Activated CD8-positive, alpha-beta memory T cell treated with anti-CD3 and anti-CD28 coated beads for 48 hours (primary cell): ENCODE results near the gene TMEM200B.
"Not testable (repeated sequence)": the region's sequence is repeated elsewhere in the genome, so short reads cannot be mapped to it uniquely, and the experiment has no call there.

Experiments
- DNase-seq, 3 experiments: peaks; one replicate each; pipeline ENCODE4 v3.0.0-alpha.2; 2020; ENCODE audit warnings: low read depth in 2 of 3, low spot score in 2 of 3

The TMEM200B gene

DNA sequence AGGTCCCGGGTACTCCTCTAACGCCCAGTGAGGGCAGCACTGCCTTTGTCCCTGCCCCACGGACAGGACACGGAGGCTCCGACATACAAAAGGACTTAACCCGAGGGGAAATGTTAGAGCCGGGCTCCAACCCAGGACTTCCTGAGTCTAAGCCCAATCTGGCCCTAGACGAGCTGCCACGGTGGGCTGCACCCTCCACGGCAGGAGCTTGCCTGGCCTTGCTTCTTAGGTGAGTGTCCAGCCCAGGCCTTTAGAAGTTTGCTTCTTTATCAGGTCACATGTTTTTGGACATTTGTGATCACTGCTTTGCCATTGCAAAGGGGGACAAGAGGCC lies 11.0 kb upstream of the TMEM200B start:
- DNase-seq, result no peak

DNA sequence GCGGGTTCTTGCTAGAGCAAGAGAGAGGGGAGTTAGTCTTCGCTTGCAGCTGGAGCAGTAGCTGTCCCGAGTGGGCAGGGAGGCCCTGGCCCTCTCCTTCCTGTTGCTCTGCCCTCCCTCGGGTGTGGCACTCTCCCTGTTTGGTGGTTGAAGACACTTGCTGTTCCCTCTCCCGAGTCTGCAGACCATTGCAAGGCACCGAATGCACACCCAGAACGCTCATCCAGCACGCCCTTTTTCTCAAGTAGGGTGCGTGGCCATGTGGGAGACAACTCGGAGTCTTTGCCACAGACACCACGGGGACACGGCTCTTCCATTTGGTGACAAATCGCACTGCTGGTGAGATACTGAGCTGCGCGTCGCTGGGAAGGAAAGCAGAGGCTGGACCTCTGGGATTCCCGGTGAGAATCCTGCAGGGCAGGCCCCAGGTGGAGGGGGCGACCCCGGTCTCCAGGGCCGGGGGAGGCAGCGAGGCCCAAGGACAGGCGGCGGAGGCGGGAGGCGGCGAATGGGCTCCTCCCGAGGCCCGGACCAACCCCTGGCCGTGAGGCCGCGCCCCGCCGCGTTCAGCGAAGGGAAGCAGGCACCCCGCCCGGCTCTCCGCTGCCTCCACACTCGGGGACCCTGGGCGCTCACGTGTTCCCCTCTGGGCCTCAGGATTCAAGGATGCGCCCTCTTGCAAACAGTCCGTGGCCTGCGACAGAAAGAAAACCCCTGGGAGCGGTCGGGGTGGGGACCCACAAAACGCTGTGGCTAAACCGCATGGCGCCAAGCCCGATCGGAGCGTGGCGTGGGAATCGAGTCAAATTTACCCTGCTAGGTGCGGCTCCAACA lies 10.4 kb upstream of the TMEM200B start:
- DNase-seq, result no peak

DNA sequence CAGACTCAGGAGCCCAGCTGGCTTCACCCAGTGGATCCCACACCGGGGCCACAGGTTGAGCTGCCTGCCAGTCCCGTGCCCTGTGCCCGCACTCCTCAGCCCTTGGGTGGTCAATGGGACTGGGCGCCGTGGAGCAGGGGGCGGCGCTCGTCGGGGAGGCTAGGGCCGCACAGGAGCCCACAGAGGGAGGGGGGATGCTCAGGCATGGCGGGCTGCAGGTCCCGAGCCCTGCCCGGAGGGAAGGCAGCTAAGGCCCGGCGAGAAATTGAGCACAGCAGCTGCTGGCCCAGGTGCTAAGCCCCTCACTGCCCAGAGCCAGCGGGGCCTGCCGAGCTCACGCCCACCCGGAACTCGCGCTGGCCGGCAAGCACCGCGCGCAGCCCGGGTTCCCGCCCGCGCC lies 7.4 kb upstream of the TMEM200B start:
- not testable (repeated sequence) for DNase-seq

DNA sequence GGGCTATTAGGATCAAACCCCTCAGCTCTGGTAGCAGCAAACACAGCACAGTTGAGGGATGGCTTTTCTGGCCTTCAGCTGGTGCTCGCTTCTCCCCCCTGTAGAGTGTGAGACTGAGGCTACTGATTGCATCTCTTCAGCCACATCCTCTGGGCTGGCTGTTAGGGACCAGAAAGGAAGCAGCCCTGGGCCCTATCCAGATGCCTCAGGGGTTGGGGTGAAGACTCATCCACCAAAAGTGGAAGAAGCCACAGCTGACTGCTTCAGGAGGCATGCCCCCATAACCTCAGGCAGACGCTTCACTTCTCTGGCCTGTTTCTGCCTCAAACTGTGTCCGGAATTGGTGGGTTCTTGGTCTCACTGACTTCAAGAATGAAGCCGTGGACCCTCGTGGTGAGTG lies 6.2 kb upstream of the TMEM200B start:
- no peak for DNase-seq

DNA sequence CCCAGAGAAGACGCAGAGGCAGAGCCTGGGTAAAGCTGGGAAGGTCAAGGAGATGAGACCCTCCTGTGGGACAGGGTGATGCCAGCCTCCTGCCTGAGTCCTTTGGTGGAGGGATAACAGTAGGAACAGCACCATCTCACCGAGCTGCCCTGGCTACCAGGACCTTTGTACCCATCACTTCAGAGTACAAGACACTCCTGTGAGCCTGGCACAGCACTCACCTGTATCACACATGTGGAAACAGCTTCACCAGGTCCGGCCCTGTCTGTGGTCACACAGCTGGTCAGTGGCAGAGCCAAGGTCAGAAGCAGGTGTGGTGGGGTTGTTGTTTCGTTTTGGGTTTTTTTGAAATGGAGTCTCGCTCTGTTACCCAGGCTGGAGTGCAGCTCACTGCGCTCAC lies 5.0 kb upstream of the TMEM200B start:
- no peak for DNase-seq

DNA sequence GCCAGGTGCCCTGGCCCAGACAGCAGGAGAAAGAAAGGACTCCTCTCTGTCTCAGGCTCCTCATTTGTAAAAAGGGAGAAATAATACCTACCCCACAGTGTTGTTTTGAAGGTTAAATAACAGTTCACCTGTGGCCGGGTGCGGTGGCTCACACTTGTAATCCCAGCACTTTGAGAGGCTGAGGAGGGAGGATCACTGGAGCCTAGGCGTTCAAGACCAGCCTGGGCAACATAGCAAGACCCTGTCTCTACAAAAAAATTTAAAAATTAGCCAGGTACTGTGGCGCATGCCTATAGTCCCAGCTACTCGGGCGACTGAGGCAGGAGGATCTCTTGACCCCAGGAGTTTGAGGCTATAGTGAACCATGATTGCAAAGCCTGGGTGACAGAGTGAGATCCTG lies 2.5 kb upstream of the TMEM200B start:
- DNase-seq, result no peak

DNA sequence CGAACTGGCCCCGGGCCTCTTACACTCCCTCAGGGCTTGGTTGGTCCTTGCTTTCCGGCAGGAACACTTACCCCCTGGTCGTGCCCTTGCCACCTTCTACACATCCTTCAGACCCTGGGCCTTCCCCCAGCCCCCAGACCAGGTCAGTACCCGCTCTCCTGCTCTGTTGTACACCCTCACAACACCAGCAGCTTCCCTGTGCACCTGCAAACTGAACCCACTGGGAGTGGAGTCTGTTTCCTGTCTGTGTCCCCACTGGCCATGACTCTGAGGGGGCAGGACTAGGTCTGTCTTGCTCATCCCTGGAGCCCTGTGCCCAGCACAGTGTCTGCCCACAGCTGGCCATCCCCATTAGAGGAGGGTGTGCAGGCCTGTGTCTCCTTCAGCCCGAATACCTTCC lies 2.1 kb upstream of the TMEM200B start:
- DNase-seq, result no peak

DNA sequence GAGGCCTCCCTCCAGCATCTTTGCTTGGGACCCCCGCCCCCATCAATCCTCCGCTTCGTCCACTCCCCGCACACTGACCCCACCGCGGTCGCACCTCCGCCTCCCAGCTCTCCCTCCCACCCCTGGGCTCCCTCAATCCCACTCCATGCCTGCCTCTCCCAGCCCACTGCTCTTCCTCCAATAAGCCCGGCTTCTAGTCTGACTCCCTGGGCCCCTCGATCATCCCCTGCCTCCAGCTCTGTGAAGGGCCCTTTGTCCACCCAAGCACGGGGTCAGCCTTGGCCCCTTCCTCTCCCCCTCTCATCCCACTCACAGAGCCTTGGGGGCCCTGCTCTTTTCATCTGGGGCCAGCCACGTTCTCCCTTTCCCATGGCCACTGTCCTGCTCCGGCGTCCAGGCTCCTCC lies 1.5 kb upstream of the TMEM200B start:
- no peak for DNase-seq

DNA sequence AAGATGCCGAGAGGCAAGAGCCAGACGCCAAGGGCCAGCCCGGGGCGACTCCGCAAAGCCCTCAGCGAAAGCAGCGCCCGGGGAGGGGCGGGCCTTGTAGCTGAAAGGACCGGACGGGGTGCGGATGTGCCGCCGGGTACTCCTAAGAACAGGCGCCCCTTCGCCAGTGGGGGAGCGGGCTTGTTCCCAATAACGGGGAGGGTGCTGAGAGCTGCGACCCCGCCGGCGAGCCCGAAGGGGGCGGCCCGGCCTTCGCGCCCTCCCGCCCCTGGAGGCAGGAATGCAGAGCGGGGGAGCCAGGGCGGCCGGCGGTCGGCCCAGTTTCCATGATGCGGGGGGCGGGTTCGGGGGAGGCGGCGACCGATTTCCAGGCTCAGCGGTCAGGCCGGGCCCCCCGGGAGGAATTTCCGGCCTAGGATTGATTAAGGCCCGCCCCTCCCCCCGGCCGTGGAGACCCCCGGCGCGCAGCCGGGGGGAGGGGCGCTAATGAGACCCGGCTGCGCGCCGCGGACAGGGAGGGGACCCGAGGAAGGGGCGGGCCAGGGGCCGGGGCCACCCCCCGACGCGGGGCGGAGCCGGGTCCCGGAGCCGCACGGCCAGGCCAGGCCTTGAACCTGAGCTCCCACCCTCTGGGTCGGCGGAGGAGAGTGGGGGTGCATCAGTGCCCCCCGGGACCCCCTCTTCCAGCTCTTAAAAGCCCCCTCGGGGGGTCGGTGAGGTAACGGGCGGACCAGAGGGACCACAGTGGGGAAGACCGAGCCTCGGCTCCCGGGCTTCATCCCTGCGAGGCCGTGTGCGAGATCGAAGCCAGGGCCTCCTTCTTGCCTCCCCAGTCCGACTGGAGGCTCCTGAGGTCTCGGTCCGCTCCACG lies 898 bp upstream of the TMEM200B start:
- DNase-seq, result peak; percentile 49 to 74 (median 51)

DNA sequence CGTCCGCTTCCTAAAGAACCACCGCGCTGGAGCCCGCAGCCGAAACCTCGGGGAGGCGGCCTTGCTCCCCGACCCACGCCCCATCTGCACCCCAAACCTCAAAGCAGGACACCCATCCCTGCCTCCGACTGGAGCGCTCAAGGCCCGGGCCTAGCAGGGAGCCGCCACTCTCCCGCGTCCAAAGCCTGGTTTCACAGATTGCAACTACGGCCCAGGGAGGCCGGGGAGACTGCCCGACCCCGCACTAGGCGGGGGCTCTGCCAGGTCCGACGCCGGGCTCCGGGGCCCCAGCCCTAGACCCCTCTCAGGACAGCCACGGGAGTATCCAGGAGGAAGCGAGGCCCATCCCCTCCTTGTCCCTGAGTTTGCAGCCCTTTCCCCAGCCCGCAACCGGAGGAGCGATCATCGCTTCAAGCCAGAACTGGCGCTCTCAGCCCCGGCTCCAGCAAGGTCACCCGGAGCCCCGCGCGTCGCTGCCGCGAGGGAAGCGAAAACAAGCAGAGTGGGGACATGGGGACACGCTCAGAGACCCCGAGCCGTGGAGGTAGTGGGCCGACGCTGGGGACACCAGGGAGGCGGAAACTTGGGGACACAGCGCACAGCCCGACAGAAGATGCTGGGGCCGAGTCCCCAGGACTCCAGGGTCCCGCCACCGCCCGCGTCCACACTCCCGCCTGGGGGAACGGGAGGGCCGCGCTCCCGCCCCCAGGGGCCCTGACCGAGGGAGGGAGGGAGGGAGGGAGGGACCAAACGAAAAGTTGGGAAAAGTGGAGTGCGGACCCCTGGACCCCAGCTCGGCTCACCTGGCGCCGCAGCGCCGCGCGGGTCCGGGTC lies 433 bp downstream of the TMEM200B start:
- peak in 1 of 3 experiments; percentile 16 for DNase-seq

DNA sequence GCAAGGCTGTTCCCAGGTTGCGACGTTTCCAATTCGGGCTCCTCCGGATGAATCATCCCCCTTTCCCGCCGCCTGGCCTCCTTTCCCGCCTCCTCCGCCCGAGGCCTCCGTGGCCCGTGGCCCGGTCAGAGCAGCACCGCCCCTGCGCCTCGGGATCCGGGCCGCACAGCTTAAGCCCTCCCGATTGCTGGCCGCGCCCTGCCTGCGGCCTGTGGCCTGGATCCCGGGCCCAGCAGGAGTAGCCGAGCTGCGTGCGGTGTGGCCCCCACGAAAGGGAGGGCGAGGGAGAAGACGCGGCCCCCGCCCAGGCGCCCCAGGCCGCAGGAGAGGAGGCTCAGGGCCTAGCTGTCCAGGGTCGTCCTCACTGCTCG lies 1.0 kb downstream of the TMEM200B start:
- DNase-seq, result no peak

DNA sequence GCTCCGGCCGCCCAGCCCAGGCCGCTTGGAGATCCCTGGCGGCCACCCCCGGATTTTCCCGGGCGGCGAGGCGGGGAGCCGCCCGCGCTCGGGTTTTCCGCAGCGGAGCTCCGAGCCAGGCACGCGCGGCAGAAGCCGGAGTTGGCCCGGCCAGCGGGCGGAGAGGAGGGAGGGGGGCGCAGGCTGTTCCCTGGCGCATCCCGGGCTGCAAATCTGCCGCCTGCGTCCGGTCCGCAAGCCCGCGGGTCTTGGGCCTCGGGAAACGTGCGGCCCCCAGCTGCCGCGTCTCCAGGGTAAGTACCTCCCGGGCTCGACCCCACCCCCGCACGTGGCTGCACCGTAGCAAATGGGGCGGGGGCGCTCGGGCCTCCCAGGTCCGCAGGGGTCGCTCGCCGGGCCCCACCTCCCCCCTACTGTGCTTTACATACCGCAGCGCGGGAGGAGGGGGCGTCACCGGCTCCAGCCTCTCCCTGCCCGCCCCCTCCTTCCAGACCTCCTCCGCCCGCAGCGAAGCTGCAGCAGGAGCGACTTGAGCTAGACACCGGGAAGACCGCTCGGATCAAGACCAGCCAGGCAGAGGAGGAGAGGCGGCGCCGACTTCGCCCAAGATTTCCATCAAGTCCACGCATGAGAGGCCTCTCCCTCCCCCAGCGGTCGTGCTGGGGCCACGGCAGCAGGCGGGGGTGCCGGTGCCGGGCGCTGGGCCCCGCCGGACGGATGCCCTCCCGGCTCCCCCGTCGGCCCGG lies 1.6 kb downstream of the TMEM200B start:
- no peak for DNase-seq

DNA sequence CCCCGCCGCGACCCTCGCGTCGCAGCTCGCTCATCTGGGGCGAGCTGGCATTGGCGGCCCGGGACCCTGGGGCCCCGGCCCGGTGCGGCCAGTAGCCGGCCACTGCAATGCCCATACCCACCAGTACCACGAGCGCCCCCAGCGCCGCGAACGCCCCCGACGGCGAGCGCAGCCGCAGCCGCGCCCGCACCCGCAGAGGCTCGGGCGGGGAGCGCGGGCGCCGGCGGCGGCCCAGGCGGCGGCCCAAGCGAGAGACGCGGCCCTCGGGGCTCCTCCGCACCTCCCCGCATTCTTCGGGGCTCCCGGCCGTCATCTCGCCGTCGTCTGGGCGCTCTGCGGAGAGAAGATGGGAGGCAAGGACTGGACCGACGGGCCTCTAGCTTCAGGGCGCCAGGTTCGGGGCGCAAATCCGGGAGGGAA lies 2.2 kb downstream of the TMEM200B start:
- no peak for DNase-seq

DNA sequence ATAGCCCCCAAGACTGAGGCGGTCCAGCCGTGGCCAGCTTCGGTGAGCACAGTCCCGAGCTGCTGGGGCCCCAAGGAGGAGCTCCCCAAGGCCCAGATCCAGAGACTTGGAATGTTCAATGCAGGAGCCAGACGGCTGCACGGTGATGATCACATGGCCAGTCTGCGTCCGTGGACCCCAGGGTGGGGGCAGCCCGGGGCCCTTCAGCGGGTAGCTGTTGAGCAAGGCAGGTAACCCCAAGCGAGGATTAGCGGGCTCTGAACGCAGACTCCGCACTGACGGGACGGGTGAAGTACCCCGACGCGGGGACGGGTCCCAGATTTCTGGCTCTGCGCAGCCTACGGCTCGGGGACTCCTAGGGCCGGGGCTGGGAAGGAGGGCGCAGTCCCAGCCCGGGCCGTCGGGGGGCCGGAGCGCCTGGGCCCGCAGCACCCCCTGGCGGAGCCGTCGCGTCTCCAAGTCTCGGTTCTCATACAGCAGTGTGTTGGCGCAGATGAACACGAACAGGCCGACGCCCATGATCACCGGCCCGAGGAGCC lies 2.7 kb downstream of the TMEM200B start:
- DNase-seq, result peak in 2 of 3 experiments; percentile 38 to 45

DNA sequence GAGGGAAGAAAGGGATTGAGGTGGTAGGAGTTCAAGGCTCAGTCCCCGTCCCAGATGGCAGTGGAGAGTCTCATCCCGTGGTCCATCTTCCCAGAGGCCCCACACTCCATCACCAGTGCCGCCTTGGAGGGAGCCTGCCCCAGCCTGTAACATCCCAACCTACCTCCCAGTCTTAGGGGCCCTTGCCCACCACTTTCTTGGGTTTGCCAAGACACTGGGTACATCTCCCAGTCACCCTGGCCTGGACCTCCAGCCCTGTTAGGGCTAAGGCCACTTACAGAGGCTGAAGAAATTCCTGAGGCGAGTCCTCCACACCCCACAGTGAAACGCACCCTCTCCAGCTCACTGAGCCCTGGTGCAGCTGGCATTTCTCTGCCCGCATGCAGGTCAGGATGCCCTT lies 3.3 kb downstream of the TMEM200B start:
- DNase-seq, result no peak

DNA sequence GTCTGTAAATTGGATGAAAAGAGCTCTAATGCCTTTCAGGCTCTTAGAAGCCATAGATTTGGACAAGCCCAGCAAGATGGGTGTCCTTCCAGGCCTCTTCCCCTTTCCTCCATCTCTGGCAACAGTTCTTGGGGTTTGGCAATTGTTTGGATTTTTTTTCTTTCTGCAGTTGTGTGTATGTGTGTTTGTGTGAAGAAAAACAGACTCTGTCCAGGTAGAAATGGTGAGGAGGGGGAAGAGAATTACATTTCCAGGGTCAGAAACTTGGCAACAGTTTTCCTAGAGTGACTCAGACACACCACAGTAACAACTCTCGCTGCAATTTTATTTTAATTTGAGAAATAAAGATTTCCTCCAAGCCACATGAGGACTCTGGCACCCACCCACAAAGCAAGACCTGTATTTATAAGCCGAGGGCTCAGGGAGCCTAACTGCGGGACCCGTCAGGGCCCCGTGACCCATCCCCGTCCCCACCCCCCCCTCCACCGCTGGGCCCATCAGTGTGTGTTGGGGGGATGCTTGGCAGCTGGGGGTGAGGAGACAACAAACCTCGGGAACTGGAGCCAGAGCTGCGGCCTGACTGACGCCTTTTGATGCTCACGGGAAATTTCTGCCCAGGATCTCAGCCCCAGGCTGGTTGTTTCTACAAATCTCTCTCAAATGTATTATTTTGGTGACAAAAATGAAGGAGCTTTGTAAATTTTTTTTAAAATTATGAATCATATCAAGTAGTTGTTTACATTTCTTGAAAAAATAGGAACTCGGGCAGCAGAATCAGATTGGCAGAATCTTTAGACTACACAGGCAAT lies 4.4 kb downstream of the TMEM200B start:
- no peak for DNase-seq

DNA sequence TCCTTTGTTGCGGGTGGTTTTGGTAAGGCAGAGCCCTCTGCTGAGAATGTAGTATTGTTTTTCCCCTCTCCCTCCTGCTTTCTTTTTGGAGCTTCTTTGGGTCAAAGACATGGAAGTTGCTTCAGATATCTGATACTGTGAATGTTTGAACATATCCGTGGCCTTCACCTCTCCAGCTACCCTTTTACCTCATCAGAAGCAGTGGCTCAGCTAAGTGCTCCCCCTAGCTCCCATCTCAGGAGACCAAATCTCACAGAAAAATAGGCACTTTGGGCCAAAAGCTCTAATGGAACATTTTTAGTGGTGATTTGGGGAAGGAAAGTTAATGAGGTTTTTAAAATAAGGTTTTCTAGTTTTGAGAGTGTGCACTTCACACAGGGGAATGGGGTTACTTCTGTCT lies 6.3 kb downstream of the TMEM200B start:
- no peak for DNase-seq

DNA sequence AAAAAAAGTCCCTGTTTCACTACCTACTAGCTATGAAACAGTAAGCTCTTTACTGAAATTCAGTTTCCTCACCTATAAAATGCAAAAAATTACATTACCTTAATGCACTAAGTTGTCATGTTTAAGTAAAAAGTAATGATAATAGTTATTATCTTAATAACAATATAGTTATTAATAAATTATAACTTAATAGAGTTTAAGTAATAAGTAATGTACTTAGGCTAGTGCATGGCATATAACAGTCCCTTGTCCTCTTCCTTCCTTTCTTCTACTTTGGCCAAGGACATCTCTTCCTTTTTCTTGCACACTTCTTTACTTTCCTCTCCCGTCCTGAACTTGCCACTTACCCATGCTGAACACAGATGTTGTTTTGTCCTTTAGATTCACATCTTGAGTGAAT lies 9.0 kb downstream of the TMEM200B start:
- DNase-seq, result no peak

DNA sequence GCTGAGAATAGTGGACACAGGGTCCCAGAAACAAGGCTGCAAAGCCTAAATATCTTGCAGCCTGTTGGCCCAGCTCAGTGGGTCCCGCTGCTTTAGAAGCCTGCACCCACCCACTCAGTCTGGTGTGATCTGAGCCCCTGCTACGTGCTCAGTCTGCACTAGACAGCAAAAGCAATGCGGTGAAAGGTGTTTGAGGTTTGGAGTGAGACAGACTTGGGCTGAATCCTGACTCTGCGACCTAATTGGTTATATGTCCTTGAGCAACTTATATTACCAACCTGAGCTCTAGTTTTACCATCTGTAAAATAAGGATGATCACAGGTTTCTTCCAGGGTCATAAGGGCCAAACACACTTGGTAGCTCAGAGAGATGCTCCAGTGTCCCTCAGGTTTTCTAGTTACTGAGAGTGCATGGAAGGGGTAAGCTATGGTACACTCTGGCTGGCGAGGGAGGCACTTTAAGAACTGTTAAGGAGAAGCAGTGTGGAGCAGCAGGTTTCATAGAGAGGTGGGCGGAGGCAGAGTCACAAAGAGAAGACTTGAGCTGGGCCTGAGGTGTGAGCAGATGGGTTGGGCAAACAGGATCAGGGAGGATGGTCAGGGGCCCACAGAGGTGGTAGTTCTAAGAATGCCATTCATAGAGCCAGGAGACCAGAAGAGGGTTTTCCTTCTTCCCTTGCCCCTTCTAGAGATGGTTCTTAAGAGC lies 10.1 kb downstream of the TMEM200B start:
- no peak for DNase-seq
